Stimulated activated CD8-positive, alpha-beta memory T cell treated with anti-CD3 and anti-CD28 coated beads, Interleukin-7, amount 100 ng/mL, for 4 hours (primary cell): ENCODE data around the gene PRKCE.

ENCODE experiments used
- DNase-seq, 2 donors: peaks; one replicate each; pipeline ENCODE4 v3.0.0-alpha.2; 2020; ENCODE audit warnings: low read depth in 2 of 2

The PRKCE gene

DNA sequence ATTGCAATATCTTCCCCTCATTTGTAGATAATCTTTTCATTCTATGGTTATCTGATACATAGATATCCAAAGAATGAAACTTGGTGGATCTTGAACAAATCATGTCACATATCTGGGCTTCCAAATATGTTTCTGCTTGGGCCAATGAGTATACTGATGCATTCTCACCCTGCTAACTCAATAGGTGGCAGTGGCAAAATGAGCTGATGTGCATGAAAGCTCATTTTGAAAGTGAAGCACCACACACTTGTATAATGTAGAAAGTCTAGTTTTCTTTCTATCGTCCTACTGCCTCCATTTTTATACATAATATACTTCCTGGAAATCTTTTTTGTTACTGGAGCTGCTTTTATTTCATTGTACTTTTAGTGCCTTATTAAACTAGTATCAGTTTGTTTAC, 208.2 kb downstream of the PRKCE start:
- no peak for DNase-seq

- no peak for DNase-seq
Measured at GRCh38 chr2:45860136-45861121, 209.0 kb downstream of the PRKCE start.

GRCh38 chr2:45862843-45863242, 211.4 kb downstream of the PRKCE start:
- no peak for DNase-seq

DNA sequence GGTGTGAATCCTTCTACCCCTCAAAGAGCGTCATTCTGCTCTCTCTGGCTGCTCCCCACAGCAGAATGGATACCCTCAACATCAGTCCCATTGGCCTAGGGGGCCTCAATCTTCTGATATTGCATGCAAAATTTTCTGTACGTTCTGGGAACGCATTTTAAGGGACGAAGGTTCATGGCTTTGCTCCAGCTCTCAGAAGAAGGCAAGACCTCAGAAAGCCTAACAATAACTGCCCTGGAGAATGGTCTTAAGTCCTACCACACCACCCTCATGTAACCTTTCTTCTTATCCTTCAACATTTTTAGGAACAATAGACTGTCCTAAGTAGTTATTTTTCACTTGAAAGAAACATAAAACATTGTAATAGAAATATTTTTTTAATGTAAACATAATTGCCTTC, 212.6 kb downstream of the PRKCE start:
- DNase-seq = no peak

GRCh38 chr2:45867349-45867748, 215.9 kb downstream of the PRKCE start:
- no peak for DNase-seq

DNA sequence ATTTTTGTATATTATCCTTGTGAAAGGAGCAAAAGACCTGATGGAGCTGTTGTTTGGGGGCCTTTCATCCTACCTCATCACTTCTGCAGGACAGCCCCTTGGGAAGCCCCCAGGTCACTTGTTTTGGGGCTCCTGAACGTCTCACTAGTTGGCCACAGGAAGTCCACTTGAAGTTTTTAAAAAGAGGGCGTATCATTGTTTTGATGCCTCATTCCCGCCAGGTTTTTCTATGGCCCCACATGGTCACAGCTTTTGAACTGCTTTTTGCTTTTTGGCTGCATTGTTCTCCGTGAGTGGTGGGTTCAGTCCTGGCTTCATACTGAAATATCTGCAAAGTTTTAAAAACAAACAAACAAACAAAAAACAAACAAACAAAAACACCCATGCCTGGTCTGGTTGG, 216.3 kb downstream of the PRKCE start:
- DNase-seq = no peak

DNA sequence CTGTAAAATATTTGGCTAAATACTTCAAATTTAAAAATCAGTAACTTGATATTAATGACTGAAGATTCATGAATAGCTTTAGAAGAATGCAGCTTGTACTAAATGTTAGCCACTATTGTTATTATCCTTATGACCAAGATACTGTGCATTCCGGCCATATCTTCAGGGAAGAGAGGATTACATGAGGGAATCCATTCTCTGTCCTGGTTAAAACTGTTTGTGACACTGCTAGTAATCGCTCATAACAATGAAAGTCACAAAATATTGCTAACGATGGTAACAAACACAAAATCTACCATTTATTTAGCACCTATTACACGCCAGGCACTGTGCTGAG, 217.7 kb downstream of the PRKCE start:
- DNase-seq = no peak

DNA sequence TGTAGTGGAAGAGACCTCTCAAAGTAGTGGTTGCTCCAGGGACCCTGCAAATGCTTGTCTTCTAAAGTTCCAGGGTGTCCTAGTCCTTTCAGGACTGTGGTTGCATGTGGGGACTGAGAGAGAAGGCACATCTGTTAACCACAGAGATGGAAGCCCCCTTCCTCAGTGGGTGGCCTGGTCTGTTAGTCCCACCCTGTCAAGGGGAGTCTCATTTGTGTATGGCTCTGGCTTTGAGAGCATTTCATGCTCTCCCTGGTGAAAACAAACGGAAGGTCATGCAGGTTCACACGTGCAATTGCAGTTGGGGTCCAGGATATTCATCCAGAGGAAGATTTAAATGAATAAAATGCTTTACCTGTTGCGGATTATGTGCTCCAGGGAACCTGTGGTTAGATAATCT, 219.6 kb downstream of the PRKCE start:
- no peak for DNase-seq

- DNase-seq = no peak
Measured at GRCh38 chr2:45871541-45871940, 220.1 kb downstream of the PRKCE start.

DNA sequence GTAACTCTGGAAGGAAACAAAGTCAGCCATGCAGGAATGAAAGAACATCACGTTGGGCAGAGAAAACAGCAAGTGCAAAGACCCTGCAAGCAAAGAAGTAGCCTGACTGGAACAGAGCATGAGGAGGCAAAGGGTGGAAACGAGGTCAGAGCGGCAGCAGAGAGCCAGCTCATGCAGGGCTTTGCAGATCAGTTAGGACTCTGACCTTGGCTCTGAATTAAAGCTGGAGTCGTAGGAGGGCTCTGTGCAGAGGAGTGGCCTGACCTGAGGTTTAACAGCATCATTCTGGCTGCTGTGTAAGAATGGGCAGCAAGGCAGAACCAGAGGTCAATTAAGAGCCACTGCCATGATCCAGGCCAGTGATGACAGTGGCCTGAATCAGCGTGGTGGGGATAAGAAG, 220.7 kb downstream of the PRKCE start:
- DNase-seq = no peak

DNA sequence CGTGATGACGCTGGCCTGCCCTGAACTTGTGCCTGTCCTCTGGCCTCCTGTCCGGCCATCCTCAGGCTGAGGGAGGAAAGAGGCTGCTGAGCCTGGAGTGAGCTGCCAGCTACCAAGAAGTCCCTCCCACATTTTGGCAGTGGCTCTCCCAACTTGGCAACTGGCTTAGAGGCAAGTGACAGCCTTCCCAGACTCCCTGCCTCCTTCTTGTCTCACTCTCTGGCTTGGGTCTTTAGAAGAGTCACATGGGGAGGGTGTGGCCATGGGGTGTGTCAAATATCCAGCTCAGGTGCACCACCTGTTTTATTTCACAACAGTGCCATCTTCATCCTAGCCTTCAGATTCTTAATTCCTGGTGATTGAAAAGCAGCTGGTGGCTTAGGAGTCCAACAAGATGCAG, 222.9 kb downstream of the PRKCE start:
- DNase-seq = no peak

DNA sequence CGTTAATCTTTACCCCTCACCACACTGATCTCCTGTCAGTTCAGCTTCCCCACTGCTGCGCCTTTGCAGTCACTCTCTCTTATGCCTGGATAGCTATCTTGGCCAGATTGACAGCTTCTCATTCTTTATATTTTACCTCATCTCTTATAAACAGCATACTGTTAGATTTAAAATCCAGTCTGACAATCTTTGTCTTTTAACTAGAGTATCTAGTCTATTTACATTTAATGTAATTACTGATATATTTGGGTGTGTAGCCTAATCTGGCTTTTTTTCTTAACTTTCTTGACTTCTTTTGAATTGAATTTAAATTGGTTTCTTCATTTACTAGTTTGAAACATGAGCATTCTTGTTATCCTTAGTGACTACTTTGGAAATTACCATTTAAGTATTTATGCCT, 225.1 kb downstream of the PRKCE start:
- DNase-seq = no peak

DNA sequence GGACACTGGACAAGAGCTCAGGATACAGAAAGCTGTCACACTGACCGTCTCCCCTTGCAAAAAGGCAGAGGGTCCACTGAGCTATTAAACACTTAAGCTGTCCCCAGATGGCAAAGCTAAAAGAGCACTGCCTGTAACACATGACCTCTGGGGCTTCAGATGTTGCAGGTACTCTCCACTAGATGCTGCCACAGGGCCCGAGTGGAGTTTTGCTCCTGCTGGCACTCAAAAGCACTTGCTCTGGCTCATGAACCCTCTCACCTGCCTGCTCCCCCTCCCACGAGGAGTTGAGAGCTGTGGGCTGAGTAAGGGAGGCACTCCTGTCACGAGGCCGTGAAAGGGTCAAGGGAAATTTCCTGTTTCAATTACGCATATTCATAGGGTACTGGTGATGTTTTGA, 227.9 kb downstream of the PRKCE start:
- no peak for DNase-seq

GRCh38 chr2:45879936-45880335, 228.5 kb downstream of the PRKCE start:
- no peak for DNase-seq

DNA sequence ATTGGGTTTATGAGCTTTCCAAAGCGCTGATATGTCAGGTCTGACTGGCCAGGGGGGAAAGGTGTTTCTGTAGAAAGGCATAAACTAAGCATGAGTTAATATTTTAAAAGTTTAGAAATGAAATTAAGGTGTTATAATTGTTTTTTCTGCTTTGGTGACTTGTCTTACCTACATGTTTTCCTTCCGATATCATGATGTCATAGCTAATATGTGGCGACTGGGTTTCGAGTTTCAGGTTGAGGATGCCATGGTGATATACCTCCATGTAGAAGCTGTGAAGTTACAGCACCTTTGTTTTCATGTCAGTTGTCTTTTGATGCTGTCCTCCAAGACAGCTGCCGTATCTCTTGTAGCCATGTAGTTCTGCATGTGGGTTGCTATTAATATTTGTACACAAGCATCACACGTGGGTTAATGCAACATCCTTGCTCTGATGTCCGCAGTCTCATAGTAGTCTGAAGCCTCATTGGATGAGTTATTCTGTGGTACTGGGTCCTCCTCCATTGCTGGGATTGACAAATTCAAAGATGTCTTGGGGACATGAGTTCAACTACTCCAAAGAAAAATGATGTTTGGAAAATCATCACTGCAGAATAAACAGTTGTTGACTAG, 230.6 kb downstream of the PRKCE start:
- DNase-seq = no peak

DNA sequence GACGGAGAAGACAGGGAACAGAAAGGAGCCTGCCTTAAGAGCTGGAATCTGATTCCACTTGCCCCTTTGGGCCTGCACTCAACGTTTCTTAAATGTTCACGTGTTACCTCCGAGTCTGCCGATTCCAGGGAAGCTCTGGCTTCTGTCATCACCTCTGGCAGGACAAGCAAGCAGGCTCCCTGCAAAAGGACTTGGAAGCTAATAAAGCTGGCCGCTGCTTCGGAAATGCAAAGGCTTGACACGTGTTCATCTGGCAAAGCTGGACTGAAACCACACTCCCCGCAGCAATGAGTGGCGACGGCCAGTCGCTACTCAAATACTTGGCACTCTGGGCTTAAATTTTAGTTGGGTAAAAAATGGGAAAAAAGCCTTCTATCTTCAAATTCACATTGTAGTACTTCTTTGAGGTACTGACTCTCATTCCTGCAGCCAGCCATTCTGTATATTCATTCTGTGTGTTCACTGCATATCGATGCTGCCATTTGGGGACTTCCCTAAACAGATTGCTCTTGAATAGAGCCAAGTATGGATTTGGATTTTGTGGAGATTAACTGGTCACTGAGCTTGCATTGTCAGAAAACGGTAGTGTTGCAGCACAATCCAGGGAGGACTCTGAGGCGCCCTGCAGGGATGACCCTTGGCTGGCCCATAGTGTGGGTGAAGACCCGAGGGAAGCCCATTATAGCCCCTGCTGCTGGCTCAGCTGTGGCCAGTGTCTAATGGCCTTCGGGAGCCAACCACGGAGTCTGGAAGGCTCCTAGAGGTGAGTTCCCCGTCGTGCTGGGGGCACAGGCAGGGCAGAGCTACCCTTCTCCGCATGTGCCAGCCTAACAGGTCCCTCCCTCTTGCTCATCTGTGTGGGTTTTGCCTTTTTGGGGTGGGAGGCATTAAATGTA, 231.5 kb downstream of the PRKCE start:
- DNase-seq = no peak

DNA sequence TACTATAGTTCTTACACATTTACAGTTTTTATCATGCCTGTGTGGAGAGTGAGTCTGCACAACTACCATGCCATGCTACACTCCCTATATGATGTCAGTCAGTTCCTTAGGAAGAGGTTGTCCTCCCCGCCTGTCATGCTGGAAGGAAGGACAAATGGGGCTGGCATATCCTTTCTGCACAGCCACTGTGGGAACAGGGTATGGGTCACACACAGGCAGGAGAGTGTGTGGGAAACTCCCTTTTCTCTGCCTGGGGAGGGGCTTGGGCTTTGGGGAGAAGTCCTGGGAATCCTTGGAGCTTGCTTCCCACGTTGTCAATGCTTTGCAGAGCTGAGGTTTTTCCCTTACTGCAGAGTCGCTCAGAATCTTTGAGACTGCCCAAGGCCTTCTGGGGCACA, 232.1 kb downstream of the PRKCE start:
- DNase-seq = no peak

DNA sequence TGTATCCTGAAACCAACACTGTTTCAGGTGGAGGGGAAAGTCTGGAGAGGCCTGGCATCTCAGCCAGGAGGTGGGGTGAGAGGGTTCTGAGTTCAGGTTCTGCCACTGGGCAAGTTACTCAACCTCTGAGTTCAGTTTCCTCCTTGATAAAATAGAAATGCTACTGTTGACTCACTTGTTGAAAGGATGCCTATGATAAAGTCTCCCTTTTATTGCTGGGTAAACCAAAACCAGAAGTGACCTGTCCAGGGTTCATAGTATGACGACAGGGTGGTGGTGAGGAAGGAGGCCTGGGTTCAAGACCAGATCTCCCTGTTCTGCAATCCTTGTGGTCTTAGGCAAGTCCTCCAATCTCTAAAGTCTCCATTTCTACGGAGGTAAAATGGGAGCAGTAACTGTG, 232.7 kb downstream of the PRKCE start:
- no peak for DNase-seq

- no peak for DNase-seq
Measured at GRCh38 chr2:45885171-45885621, 233.7 kb downstream of the PRKCE start.

- DNase-seq = no peak
Measured at GRCh38 chr2:45886171-45886663, 234.7 kb downstream of the PRKCE start.

DNA sequence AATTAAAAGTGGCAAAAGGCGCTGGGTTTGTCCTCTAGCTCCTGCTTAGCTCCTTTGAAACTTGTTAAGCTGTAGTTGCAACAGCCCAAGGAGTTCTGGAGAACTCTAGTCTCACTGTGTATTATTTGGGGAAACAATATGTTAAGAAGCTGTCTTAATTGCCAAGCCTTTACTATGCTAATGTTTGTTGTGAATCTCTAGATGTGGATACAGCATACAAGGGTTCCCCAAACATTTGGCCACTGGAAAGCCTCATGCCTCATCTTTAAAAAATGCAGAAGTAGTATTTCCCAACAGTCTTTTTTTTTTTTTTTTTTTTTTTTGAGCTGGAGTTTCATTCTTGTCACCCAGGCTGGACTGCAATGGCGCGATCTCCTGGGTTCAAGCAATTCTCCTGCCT, 236.7 kb downstream of the PRKCE start:
- no peak for DNase-seq

DNA sequence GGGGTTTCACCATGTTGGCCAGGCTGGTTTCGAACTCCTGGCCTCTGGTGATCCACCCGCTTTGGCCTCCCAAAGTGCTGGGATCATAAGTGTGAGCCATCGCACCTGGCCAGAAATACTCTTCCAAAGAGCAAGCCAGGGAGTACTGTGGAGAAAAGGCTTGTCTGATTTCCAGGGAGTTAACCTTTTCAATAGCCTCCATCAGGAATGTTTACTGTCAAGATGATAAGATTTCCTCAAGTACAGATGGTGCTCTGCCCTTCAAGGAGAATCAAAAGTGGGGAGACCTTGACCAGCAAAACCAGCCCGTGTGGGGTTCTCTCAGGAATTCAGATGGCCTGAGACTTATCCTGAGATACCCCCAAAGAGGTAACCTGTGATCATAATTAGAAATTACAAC, 237.2 kb downstream of the PRKCE start:
- no peak for DNase-seq
